ENCODE results near the gene PRPF6.
"Not testable (repeated sequence)": the region's sequence is repeated elsewhere in the genome, so short reads cannot be mapped to it uniquely, and the experiment has no call there.

The PRPF6 gene

GRCh38 chr20:64010711-64011237, 29.8 kb downstream of the PRPF6 start:
- no peak for DNase-seq (ENCODE audit: low read depth in 4 of 4, low spot score in 1 of 4)

GRCh38 chr20:64011366-64011779, 30.4 kb downstream of the PRPF6 start:
- DNase-seq (ENCODE audit: low read depth in 4 of 4, low spot score in 1 of 4), result no peak

GRCh38 chr20:64012385-64013154, 31.6 kb downstream of the PRPF6 start:
- DNase-seq (ENCODE audit: low read depth in 4 of 4, low spot score in 1 of 4), result not testable (repeated sequence)

GRCh38 chr20:64015635-64016034, 34.7 kb downstream of the PRPF6 start:
- DNase-seq (ENCODE audit: low read depth in 4 of 4, low spot score in 1 of 4), result no peak

GRCh38 chr20:64021124-64021975, 40.4 kb downstream of the PRPF6 start:
- DNase-seq (ENCODE audit: low read depth in 4 of 4, low spot score in 1 of 4), result no peak

- DNase-seq (ENCODE audit: low read depth in 4 of 4, low spot score in 1 of 4), result no peak
These were observed 41.9 kb downstream of the PRPF6 start for GRCh38 chr20:64022671-64023360.

- no peak for DNase-seq (ENCODE audit: low read depth in 4 of 4, low spot score in 1 of 4)
These were observed 42.6 kb downstream of the PRPF6 start for GRCh38 chr20:64023361-64024140.

- DNase-seq (ENCODE audit: low read depth in 4 of 4, low spot score in 1 of 4), result no peak
These were observed 43.4 kb downstream of the PRPF6 start for GRCh38 chr20:64024141-64024990.

GRCh38 chr20:64025101-64025825, 44.3 kb downstream of the PRPF6 start:
- no peak for DNase-seq (ENCODE audit: low read depth in 4 of 4, low spot score in 1 of 4)

GRCh38 chr20:64025826-64026412, 45.0 kb downstream of the PRPF6 start:
- no peak for DNase-seq (ENCODE audit: low read depth in 4 of 4, low spot score in 1 of 4)

- DNase-seq (ENCODE audit: low read depth in 4 of 4, low spot score in 1 of 4), result no peak
These were observed 47.2 kb downstream of the PRPF6 start for GRCh38 chr20:64027981-64028685.

- DNase-seq (ENCODE audit: low read depth in 4 of 4, low spot score in 1 of 4), result no peak
These were observed 48.6 kb downstream of the PRPF6 start for GRCh38 chr20:64029293-64030117.

GRCh38 chr20:64030371-64031134, 49.6 kb downstream of the PRPF6 start:
- no peak for DNase-seq (ENCODE audit: low read depth in 4 of 4, low spot score in 1 of 4)

- DNase-seq (ENCODE audit: low read depth in 4 of 4, low spot score in 1 of 4), result no peak
These were observed 50.9 kb downstream of the PRPF6 start for GRCh38 chr20:64031822-64032314.

GRCh38 chr20:64032706-64033624, 52.0 kb downstream of the PRPF6 start:
- no peak for DNase-seq (ENCODE audit: low read depth in 4 of 4, low spot score in 1 of 4)
